ENCODE data around the gene IER5. TPM values are rescaled to one million over a fixed set of nuclear protein-coding genes. Genes with fewer than 3 reads are reported as not detected.

IER5 gene
- total and polyA plus RNA-seq, 2 of the 13 experiments (the other 11 are each of a cell fraction or from before 2014, with no cell fraction given), result 2.5 to 3.5 TPM

- peak; percentile 52; the same call in 1 of the 2 replicates for TF ChIP-seq ZGPAT (CRISPR knock-in tag; IDR thresholded peaks at IDR 0.05)
- TF ChIP-seq HMGA1 (CRISPR knock-in tag; conservative IDR thresholded peaks at IDR 0.05), result no peak
- no peak for TF ChIP-seq ZBTB39 (CRISPR knock-in tag; IDR thresholded peaks at IDR 0.05)
- TF ChIP-seq ZNF776 (CRISPR knock-in tag; IDR thresholded peaks at IDR 0.05), result no peak
- no peak for TF ChIP-seq ZNF746 (CRISPR knock-in tag; IDR thresholded peaks at IDR 0.05)
- 0 out of 2 replicates have a peak, but pooled peaks have one; percentile 35 for TF ChIP-seq ZNF331 (CRISPR knock-in tag; IDR thresholded peaks at IDR 0.05)
- TF ChIP-seq ZNF30 (CRISPR knock-in tag; IDR thresholded peaks at IDR 0.05), result no peak
- no peak for TF ChIP-seq ZFP90 (CRISPR knock-in tag; IDR thresholded peaks at IDR 0.05; ENCODE audit: borderline replicate concordance)
- no peak for TF ChIP-seq NAIF1 (CRISPR knock-in tag; IDR thresholded peaks at IDR 0.05; ENCODE audit: borderline replicate concordance)
- no peak for TF ChIP-seq ISL2 (CRISPR knock-in tag; IDR thresholded peaks at IDR 0.05)
- TF ChIP-seq PAWR (CRISPR knock-in tag; IDR thresholded peaks at IDR 0.05; ENCODE audit: borderline replicate concordance), result no peak
- TF ChIP-seq ZNF790 (CRISPR knock-in tag; IDR thresholded peaks at IDR 0.05; ENCODE audit: borderline replicate concordance), result no peak
- no peak for TF ChIP-seq ATF1 (CRISPR knock-in tag; IDR thresholded peaks at IDR 0.05)
- TF ChIP-seq CTCF (CRISPR knock-in tag; IDR thresholded peaks at IDR 0.05), result peak; percentile 27; the same call in 1 of the 2 replicates
- TF ChIP-seq SOX5 (CRISPR knock-in tag; IDR thresholded peaks at IDR 0.05; ENCODE audit: borderline replicate concordance), result peak; percentile 64
- no peak for TF ChIP-seq ZFP82 (CRISPR knock-in tag; IDR thresholded peaks at IDR 0.05; ENCODE audit: borderline replicate concordance)
- TF ChIP-seq ZNF646 (CRISPR knock-in tag; IDR thresholded peaks at IDR 0.05), result no peak
Observed at GRCh38 chr1:181133441-181133951, 45.0 kb downstream of the IER5 start (continued).
